WERI-Rb-1 (cell line): Measurements from ENCODE around the gene IPO8.

Experiments used
- DNase-seq: peaks from one replicate; pipeline ENCODE4 v3.0.0-alpha.2; 2020
- H3K27ac ChIP-seq: fragments of 250-450 bp; sonication (Bioruptor Pico); 2 replicates; pipeline ENCODE4 v1.5.1; 2020; ENCODE audit warnings: mild to moderate bottlenecking, moderate library complexity
- H3K27me3 ChIP-seq: fragments of 250-450 bp; sonication (Bioruptor Pico); 2 replicates; pipeline ENCODE4 v1.5.1; 2021; ENCODE audit warnings: mild to moderate bottlenecking, low read depth, moderate library complexity; ENCODE audit not compliant: insufficient read depth, severe bottlenecking
- H3K36me3 ChIP-seq: fragments of 250-450 bp; sonication (Bioruptor Pico); 2 replicates; pipeline ENCODE4 v1.5.1; 2020; ENCODE audit warnings: mild to moderate bottlenecking, moderate library complexity
- H3K4me3 ChIP-seq: 2 replicates; pipeline ENCODE4 v1.5.1; 2011; ENCODE audit warnings: low read depth, mild to moderate bottlenecking, control low read depth, low read length
- H3K9me3 ChIP-seq: fragments of 250-450 bp; sonication (Bioruptor Pico); 2 replicates; pipeline ENCODE4 v1.5.1; 2021; ENCODE audit warnings: mild to moderate bottlenecking, moderate library complexity; ENCODE audit not compliant: severe bottlenecking
- TF ChIP-seq, protein P1 (sequence below): IDR thresholded peaks from 2 replicates; pipeline ENCODE4 v1.5.1; 2011; ENCODE audit warnings: low read depth, mild to moderate bottlenecking, control low read depth, inconsistent platforms, low read length

IPO8 gene

GRCh38 chr12:30580344-30580743, 115.3 kb downstream of the IPO8 start:
- no peak overlapping the region for H3K4me3 ChIP-seq
- no peak overlapping the region for H3K27ac ChIP-seq
- TF ChIP-seq, protein P1, sequence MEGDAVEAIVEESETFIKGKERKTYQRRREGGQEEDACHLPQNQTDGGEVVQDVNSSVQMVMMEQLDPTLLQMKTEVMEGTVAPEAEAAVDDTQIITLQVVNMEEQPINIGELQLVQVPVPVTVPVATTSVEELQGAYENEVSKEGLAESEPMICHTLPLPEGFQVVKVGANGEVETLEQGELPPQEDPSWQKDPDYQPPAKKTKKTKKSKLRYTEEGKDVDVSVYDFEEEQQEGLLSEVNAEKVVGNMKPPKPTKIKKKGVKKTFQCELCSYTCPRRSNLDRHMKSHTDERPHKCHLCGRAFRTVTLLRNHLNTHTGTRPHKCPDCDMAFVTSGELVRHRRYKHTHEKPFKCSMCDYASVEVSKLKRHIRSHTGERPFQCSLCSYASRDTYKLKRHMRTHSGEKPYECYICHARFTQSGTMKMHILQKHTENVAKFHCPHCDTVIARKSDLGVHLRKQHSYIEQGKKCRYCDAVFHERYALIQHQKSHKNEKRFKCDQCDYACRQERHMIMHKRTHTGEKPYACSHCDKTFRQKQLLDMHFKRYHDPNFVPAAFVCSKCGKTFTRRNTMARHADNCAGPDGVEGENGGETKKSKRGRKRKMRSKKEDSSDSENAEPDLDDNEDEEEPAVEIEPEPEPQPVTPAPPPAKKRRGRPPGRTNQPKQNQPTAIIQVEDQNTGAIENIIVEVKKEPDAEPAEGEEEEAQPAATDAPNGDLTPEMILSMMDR: no peak
- no peaks in the 10 kb centered on the region for H3K27me3 ChIP-seq
- no peak for DNase-seq
- no peaks in the 10 kb centered on the region for H3K9me3 ChIP-seq
- H3K36me3 ChIP-seq: no peaks in the 10 kb centered on the region
